GM18505 (cell line): Measurements from ENCODE around the gene SND1.

Experiments
- ATAC-seq: cut with Tn5 transposase; IDR thresholded peaks from one replicate; pipeline ENCODE4 v1.9.1; 2021; ENCODE audit not compliant: unreplicated experiment
- POLR2A ChIP-seq: IDR thresholded peaks from 4 replicates; pipeline ENCODE4 v1.6.1; 2011; ENCODE audit warnings: borderline replicate concordance; ENCODE audit not compliant: insufficient read depth, insufficient read length; ENCODE audit errors: extremely low read depth

Gene SND1

GRCh38 chr7:128136215-128136597 is 484.2 kb downstream of the SND1 start:
- no peak for TF ChIP-seq POLR2A
- ATAC-seq: no peak

DNA sequence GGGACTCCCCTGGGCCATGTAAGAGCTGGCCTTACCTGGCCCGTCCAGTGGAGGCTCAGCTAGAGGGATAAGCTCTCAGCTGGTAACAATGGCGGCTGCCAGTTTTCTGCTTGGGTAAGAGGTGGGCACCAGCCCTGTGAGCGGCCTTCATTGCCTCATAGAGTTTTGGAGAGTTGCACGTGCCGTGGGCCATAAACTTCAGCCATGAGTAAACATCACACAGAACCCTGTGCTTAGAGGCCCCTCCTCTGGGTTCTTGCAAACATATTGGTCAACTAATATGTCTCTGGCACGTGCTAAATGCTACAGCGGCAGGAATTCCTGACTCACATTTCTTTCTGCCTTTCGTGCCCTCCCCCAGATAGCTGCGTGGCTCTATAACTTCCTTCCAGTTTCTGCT is 485.2 kb downstream of the SND1 start:
- no peak for TF ChIP-seq POLR2A
- no peak for ATAC-seq

DNA sequence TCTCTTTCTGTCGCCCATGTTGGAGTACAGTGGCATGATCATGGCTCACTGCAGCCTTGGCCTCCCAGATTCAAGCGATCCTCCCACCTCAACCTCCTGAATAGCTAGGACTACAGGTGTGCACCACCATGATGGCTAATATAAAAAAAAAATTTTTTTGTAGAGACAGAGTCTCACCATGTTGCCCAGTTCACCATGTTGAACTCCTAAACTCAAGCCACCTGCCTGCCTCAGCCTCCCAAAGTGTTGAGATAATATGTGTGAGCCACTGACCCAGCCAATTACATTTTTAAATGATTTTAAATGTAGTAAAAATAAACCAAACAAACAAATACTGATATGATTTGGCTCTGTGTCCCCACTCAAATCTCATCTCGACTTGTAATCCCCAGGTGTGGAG is 487.4 kb downstream of the SND1 start:
- no peak for ATAC-seq

GRCh38 chr7:128141683-128142195 is 489.7 kb downstream of the SND1 start:
- no peak for ATAC-seq
- no peak for TF ChIP-seq POLR2A

More for the DNA sequence above, 487.4 kb downstream of the SND1 start:
- TF ChIP-seq POLR2A: no peak
